ENCODE measurements around the gene RAPGEF2.

RAPGEF2 gene

GRCh38 chr4:159138436-159138835, 35.6 kb downstream of the RAPGEF2 start:
- no peak for TF ChIP-seq CTCF (IDR thresholded peaks at IDR 0.05; ENCODE audit: low read depth, low read length)
- no peak for TF ChIP-seq MAX (IDR thresholded peaks at IDR 0.05; ENCODE audit: low read depth, low read length)
- no peak for TF ChIP-seq MYC (IDR thresholded peaks at IDR 0.05; ENCODE audit: low read depth, low read length)
- no peak for TF ChIP-seq POLR2A (IDR thresholded peaks at IDR 0.05; ENCODE audit: extremely low read depth, insufficient read length)
- no peak overlapping the region for H3K4me3 ChIP-seq (ENCODE audit: low read depth, low read length)
- DNase-seq (ENCODE audit: low read depth) = no peak

- DNase-seq (ENCODE audit: low read depth) = no peak
- TF ChIP-seq MYC (IDR thresholded peaks at IDR 0.05; ENCODE audit: low read depth, low read length) = no peak
- no peak for TF ChIP-seq MAX (IDR thresholded peaks at IDR 0.05; ENCODE audit: low read depth, low read length)
- TF ChIP-seq POLR2A (IDR thresholded peaks at IDR 0.05; ENCODE audit: extremely low read depth, insufficient read length) = no peak
- no peak for TF ChIP-seq CTCF (IDR thresholded peaks at IDR 0.05; ENCODE audit: low read depth, low read length)
- no peak overlapping the region for H3K4me3 ChIP-seq (ENCODE audit: low read depth, low read length)
These were observed 38.3 kb downstream of the RAPGEF2 start for GRCh38 chr4:159141193-159141592.

DNA sequence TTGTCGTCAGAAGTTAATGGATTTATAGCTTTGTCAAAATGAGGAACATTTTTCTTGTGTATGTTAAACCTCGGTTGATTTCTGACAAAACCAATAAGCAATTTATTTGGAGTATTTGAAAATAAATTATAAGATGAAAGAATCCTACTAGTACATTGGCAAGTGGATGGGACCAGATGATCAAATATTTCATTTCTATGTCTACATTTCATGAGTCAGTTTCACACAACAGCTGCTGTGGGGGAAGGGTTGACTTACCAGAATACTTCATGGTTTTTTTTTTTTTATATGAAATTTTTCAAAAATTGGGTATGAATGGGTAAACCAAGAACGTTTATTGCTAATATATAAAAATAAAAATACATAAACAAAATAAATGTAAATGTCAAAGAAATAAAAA, 39.4 kb downstream of the RAPGEF2 start:
- no peak overlapping the region for H3K4me3 ChIP-seq (ENCODE audit: low read depth, low read length)
- TF ChIP-seq MAX (IDR thresholded peaks at IDR 0.05; ENCODE audit: low read depth, low read length) = no peak
- no peak for TF ChIP-seq CTCF (IDR thresholded peaks at IDR 0.05; ENCODE audit: low read depth, low read length)
- no peak for TF ChIP-seq MYC (IDR thresholded peaks at IDR 0.05; ENCODE audit: low read depth, low read length)
- no peak for TF ChIP-seq POLR2A (IDR thresholded peaks at IDR 0.05; ENCODE audit: extremely low read depth, insufficient read length)
- DNase-seq (ENCODE audit: low read depth) = no peak

DNA sequence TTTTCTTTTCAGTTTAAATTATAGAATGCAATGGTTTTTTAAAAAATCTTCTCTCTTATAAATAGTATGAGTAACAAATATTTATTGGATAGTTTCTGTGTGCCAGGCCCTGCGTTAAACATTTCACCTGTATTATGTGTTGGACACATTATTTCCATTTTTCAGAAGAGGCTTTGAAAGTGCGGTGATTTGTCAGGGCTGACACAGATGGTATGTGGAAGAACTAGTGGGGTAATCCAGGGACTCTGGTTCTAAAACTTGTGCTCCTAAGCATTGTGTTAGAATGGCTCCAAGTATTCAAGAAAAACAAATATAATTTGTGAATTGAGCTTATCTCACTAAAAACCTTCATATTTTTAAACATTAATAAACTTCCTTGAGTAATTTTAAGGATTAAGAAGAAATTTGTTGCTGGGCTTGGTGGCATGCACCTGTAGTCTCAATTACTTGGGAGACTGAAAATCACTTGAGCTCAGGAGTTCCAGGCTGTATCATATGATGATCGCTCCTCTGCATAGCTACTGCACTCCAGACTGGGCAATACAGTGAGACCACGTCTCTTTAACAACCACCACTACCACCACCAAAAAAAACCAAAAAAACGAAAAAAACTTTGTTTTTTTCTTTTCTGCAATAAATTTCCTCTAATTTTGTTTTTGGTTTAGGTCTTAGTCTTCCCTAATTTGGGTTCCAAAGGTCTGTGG, 40.0 kb downstream of the RAPGEF2 start:
- no peak for TF ChIP-seq MAX (IDR thresholded peaks at IDR 0.05; ENCODE audit: low read depth, low read length)
- no peak overlapping the region for H3K4me3 ChIP-seq (ENCODE audit: low read depth, low read length)
- no peak for DNase-seq (ENCODE audit: low read depth)

GRCh38 chr4:159143687-159144086, 40.8 kb downstream of the RAPGEF2 start:
- no peak for DNase-seq (ENCODE audit: low read depth)

More at GRCh38 chr4:159143687-159144086, 40.8 kb downstream of the RAPGEF2 start:
- TF ChIP-seq POLR2A (IDR thresholded peaks at IDR 0.05; ENCODE audit: extremely low read depth, insufficient read length) = no peak
- TF ChIP-seq MAX (IDR thresholded peaks at IDR 0.05; ENCODE audit: low read depth, low read length) = no peak
- TF ChIP-seq MYC (IDR thresholded peaks at IDR 0.05; ENCODE audit: low read depth, low read length) = no peak
- no peak for TF ChIP-seq CTCF (IDR thresholded peaks at IDR 0.05; ENCODE audit: low read depth, low read length)
- H3K4me3 ChIP-seq (ENCODE audit: low read depth, low read length) = no peak overlapping the region

Data from NB4 (cell line).